GM18867 (cell line): ENCODE results near the gene PELI2.

ENCODE experiments used
- ATAC-seq: cut with Tn5 transposase; IDR thresholded peaks from one replicate; pipeline ENCODE4 v1.9.1; 2021; ENCODE audit warnings: mild to moderate bottlenecking, moderate library complexity; ENCODE audit not compliant: unreplicated experiment

The PELI2 gene

DNA sequence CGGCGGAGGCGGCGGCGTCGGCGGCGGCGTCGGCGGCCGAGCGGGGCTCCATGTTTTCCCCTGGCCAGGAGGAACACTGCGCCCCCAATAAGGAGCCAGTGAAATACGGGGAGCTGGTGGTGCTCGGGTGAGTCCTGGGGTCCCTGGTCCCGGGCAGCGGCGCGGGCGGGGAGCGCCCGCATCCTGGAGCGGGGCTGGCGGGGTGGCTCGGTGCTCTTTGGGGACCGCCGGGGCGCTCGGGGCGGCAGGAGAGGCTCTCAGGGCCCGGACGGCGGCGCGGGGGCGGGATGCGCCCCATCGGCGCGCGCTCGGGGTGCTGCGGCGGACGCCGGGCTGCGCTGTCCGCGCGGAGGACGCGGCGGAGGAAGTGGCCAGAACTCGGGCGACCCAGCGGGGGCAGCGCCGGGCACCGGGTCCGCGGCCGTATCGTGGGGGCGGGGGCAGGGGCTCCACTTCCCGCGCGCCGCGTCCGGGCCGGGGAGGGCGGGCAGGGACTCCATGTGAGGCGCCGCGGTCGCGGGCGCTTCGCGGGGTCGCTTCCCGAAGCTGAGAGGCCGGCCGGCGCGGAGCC, 485 bp downstream of the PELI2 start:
- peak; percentile 29 for ATAC-seq

DNA sequence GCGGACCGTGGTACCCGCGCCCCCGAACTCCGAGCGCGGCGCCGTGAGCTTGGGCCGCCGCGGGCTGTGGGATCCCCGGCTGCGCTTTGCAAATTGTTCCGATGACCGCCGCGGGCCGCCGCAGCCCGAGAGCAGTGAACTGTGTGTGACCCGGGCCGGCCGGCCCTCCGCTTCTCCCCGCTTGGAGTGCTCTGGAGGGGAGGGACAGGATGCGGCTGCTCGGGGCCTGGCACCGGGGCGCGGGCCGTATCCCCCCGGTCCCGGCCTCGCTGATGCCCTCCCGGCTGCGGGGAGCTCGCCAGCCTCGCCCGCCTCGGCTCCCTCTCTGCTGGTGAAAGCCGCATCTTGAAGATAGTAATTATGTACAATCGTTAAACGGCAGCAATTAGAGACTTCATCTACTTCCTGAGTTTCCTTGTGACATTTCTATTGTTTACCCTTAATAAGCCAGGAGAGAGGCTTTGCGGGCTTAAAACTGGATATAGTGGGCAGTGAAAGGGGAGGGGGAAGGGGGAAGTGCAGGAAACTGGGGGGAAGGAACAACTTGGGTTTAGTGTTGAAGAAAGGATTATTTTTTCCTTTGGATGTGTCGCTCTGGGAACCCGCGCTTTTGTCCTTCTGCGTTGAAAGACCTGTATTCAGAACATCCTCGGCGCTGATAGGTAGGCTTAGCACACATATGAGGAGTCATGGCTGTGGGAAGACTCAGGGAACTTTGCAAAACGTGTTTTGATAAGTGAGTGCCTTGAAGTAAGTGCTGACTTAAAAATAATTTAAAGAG, 1.2 kb downstream of the PELI2 start:
- ATAC-seq = peak; percentile 31

DNA sequence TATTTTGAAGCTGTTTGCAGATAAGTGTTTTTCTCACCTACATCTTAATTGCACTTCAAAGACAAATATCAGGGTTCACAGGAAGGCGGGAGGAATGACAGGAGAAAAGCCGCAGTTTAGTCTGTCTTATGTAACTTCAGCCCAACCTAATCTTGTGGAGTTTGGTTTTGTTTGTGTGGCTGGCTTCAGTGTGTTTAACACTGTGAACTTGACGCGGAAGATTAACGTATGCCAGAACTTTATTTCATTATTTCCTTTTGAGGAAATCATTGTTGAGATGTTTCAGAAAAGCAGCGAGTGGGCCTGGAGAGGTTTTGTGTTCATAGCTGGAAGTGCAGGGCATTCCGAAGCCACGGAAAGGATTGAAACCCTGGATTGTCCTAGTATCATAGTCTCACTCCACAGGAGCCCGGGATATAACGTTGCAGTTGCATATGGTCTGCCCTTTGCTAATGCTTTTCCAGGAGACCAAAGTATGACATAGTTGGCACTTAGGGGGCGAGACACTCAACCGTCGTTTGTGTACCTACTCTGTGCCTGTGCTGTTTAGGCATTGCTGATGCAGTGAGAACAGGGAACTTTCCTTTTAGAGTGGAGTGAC, 2.0 kb downstream of the PELI2 start:
- no peak for ATAC-seq

DNA sequence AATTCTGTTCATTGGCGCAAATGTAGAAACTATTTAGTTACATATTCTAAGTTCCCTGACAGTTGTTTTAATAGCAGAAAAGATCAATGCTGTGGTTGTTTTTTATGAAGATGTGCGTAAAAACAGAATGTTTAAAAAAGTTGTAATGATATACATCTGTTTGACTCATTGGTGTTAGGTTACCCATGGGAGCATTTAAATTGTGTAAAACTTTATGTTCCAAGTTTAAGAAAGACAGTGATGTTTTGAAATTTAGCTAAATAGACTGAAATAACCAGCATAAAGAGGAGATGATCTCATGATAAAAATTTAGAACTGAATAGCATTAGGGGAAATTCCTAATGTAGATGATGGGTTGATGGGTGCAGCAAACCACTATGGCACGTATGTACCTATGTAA, 3.6 kb downstream of the PELI2 start:
- no peak for ATAC-seq

DNA sequence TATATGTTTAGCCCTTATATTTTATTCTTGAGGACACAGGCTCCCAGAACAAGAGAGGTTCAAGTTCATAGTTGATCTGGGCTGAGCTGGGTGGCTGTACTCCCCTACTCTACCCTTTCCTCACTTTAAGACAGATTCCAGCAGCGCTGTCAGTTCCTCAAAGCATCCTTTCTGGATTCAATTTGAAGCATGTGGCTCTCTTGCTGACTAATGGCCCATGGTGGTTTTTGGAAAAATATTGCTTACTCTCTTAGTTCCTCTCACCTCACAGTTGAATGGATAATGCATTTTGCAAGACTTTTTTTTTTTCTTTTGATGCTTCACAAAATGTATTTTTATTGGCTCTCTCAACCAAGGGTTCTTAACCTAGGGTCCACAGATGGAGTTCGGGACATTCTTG, 4.1 kb downstream of the PELI2 start:
- ATAC-seq = no peak

DNA sequence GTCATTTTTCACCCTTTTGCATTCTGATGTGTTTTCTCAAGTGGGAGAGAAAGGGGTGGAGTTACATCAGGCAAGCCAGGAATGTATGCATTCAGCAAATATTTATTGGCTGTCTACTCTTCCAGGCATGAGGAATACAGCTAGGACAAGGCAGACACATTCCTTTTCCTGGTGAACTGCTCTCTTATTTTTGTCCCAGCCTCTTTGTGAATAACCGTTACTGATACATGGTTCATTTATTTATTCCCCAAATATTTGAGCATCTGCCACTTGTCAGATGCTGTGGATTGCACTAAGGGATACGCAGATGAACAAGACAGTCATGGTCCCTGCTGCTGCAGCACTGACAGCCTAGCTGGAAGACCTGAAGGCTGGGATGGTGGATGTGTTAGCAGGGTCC, 6.1 kb downstream of the PELI2 start:
- ATAC-seq = no peak

DNA sequence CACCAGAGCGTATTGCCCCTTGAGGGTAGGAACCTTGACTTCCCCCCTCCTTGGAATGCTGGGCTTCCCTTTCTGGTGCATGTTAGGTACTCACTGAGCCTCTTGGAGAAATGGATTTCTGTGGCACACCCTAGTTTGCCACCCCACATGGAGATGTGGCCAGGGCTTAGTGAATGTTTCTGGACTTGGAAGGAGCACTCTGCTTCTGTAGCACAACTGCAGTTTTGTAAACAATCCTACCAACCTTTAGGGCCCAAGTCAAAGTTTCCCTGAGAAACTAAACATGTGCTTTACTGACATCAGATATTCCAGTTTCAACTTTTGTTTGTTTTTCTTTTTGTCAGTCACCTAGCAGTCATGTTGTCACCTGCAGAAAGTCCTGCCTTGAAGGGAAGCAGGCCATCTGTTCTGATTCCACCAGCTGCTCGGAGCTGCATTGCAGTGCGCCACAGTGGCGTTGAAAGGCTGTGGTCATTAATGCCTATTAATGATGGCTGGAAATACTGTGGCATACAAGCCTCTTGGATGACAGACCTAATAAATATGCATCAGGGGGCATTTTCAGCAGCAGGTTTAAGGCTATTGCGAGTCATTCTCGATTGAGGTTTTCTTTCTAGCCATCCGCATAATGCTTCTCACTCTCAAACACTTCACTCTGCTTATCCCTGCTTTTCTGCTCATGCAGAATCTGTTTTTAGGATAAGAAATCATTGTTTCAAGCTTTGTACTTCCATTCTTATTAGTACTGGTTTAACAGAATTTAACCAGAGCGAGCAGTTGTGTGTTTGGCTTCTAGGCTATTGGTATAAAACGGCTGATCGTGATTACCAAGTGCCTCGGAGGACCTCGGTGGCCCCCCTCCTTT, 7.8 kb downstream of the PELI2 start:
- ATAC-seq = no peak

DNA sequence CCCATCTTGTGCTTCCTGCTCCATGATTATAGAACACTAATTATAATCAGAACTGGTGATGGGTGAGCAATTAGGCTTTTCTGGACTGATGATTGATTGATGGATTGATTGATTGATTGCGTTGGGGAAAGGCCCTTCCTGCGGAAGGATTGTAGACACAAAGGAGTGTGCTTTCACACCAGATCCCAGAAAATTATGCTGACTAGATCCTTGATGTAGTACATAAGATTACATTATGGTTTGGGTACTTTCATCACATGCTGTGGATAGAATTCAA, 8.4 kb downstream of the PELI2 start:
- no peak for ATAC-seq

DNA sequence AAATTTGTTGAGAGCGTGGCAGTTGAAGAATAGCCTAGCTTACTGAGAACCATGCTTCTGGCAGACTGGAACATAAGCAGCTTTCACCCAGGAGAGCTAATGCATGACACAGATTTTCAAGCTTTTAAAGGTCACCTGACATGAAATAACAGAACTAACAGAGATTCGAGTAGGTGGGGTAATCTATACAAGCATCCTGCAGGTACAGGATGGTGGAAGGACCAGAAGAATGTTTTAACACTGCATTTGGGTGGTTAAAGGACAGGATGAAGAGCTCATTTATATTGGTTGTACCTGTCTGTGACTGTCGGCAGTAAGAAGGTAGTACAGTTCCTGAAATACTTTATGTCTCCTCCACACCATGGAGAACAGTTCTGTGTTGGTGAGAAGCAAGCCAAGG, 8.9 kb downstream of the PELI2 start:
- no peak for ATAC-seq

DNA sequence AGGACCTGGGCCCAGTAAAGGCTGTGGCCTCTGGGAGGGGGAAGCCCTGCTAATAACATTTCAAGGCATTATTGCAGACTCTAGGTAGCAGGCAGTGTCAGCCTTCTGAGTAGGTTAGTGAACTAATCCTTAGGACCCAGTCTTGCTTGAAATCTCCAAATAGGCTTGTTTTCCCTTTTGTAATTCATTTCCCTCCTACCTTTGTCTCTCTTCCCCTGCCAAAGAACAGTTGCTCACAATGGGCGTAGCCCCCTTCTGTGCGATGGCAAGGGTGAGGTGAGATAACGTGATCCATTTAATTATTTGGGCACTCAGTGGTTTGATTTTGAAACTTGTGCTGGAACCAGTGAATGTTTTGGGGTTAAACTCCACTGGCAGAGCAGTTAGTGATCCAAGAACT, 10.9 kb downstream of the PELI2 start:
- ATAC-seq = no peak

DNA sequence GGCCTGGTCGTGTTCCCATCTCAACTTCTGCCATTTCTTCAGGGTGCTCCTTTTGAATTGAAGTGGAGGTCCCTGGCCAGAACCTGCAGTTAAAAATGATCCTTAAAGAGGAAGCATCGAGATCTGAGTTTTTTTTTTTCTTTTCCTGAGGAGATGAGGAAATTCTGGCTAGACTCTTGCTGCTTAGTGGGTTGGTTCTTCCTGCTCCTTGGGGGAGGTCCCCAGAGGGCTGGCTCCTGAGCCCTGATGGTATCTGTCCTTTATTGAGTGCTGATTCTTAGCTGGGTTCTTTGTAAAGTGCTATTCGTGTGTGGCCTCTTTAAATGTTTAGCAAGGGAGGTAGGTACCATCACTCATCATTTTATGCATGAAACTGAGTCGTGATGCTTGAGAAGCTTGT, 11.7 kb downstream of the PELI2 start:
- ATAC-seq = no peak

DNA sequence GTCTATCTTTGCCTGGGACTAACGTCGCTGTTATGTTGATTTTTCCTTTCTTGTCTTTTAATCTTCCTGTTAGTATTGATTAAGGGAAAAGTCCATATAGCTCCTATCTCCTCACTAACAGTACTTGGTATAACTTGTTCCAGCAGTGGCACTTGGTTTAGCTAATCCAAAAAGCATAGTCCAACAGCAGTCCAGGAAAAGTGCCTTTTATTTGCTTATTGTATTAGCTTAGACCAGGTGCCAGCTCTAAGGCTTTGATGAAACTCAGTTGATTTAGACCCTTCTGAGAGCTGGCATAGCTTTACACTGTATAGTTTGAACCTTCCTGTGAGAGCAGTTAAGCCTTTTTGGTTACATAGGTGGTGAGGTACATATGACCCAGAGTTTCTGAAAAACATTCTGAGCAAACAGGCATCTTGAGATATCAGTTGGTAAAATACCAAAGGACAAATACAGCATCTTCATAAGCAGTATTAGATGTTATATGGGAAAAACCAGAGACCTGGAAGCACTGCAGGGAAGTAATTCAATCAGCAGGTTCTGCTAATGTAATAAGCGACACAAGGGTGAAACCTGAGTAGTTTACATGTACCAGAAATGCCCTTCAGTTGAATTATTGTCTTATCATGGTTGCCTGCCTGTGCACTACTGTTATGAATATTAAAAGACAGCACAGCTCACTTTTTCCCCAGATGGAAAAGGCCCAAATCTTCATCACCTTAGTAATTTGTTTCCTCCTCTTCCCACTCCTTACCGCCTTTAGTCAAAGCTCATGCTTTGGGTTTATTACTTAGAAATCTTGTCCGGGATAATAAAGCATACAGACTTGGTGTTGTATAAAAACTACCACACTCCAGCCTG, 13.0 kb downstream of the PELI2 start:
- no peak for ATAC-seq

DNA sequence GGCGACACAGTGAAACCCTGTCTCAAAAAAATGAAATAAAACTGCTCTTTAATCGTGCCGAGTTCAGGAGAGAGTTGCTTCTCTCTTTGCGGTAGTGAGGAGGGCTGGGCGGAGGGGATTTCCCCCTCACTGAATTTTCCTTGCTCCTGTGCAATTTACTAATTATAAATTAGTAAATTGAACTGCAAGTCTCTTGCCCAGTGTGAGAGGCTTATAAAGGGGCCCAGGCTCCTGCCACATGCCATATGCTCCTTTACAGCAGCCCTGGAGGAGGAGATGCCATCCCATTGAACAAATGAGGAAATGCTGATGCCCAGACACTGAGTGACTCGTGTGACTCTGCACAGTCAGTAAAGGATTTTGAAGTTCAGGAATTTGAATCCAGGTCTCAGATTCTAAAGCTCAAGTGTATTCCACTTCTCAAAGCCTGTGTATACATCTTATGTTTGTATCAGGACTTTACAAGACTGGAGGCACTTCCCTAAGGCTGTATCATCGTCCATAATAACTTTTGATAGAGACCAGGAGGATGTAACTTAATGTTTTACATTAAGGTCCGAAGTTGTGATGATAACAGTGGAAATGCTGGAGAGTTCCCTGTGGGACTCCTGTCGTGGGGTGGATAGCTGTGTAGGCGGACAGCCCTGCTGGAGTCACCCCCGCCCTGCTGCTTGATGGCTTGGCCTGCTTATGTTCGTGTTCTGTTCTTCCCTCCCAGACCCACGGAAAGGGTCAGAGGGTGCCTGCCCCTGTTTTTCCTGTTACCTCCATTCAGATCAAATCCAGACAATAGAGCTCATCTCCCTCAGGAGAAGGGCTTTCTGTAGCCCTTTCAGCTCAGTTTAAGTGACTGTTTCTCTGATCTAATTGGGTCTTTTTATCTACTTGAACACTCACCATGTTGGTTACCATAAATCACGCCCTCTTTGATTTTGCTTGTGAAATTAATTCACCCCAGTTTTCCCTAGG, 13.9 kb downstream of the PELI2 start:
- no peak for ATAC-seq

DNA sequence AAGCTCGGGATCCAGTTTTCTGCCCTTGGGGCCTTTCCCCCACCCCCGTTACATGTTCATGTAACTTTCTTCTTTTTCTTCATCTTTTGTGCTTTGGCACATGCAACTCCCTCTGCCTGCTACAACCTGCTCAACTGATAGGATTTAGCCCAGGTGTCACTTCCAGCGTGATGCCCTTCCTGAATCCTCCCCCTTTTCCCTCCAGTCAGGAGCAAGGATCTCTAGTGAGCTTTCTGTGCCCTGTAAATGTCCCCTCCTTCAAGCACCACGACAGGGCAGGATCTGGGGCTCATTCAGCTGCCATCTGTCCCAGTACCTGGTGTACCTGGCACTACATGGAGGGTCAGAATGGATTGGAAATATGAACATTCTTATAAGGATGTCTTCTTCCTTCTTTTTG, 15.3 kb downstream of the PELI2 start:
- no peak for ATAC-seq

DNA sequence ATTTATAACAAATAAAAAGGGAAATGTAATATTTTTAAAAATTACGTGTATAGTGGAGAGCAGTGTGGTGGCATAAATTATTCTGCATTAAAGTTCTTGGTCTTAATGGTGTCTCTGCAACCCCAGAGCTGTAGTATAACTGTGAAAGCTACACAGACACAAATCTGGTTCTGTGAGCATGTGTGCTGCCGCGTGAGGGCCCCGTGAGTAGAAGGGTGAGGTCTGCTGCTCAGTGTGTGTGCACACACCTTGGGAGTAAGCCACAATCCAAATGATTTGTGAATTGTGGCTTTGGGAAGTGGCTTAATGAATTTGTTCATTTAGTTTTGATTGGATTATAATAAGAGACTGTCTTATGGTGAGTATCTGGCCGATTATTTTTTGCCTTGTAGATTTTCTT, 16.8 kb downstream of the PELI2 start:
- no peak for ATAC-seq

DNA sequence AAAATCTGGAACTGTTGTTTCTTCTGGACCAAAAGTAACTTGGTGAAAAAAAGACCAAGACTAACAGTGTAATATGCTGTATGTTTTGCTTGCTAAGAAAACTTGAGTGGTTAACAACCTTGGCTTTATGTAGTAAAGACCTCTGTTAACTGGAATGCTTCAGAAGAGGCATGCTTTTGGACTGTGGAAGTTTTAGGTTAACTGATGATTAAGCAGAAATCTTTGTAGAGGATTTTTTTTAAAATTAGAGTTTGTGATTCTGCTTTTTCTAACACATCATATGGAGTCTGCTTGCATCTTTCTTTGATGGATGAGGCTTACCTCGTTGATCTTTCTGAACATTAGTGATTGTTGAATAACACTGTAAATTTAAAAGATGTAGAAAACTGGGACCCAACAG, 17.5 kb downstream of the PELI2 start:
- no peak for ATAC-seq

DNA sequence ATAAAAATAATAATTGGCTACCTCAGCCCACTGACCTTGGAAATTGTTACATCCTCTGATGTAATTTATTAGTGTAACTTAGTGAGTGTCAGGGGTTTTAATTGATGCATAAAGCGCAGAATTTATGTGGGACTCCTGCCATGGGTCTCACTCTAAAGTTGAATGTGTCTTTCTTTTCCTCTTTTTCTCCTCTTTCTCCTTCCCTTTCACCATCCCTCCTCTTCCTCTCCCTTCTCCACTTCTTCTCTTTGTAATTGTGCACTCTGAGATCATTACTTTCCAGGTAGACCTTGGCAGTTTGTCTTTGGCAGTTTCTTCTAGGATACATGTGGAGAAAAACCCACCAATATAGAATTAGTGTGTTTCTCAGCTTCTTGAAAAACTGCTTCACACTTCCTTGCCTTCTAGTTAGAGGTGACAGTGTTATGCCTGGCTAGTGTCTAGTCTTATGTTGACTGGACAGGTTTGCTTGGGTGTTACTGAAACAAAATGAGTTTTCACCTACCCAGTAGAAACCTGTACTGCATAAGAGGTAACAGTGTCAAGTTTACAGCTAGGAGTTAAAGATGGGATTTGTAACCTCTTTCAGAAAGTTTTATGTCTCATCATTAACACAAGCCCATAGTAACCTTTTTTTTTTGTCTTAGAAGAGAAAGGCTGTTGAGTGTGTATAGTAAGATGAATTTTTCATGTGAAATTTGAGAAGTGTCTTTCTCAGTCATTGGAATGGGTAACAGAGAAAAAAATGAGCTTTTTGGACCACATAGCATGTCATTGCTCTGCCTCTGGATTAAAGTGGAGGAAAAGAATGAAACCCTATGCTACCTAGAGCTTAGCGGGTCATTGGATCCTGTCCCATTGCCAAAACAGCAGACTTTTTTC, 18.6 kb downstream of the PELI2 start:
- no peak for ATAC-seq

DNA sequence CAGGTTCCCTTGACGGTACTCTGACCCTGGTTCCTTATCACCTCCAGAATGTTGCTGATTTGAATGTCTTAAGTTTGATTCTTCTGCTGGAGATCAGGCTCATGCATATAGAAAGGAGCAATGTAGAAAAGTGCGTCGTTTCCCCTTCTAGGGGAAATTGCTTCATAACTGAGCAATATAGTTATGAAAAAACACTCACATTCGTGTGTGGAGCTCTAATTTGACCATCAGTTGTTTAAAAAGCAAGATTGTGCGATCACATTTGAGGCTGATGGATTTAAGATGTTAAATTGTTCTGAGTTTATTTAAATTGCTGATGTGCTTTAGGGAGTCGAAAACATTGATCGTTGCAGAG, 19.2 kb downstream of the PELI2 start:
- no peak for ATAC-seq

DNA sequence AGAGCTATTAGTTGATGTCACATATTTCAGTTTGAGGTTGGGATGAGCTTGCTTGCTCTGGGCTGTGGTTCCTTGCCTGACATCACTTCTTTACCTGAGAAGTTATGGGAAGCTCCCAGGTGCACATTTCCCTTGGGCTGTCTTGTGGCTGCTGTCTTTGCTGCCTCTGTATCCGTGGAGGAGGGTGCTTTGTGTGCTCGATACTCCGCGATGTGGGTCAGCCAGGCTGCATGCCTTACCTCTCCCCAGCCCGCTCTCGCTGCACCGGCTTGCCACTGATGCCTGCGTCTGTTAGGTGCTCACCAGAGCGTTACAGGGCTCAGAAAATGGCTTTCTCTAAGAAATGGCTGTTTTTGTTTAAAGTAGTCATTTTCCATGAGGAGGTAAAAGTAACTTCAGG, 19.6 kb downstream of the PELI2 start:
- ATAC-seq = no peak
